ENCODE data around the gene TICAM1.

GRCh38 chr19:4877753-4878490 is 46.4 kb upstream of the TICAM1 start:
- TF ChIP-seq CTCF (IDR thresholded peaks at IDR 0.05 in 8 of 11, conservative IDR thresholded peaks at IDR 0.05 in 3 of 11) (no peak), POLR2AphosphoS5 (IDR thresholded peaks at IDR 0.05) (peak in 1 of 3 donors; percentile 38), POLR2A (IDR thresholded peaks at IDR 0.05) (no peak)
